GM12878 (cell line): Measurements from ENCODE around the gene NXPH1.

Source experiments
- CTCF ChIP-seq, 3 experiments: IDR thresholded peaks in 2 of 3; conservative IDR thresholded peaks in 1 of 3; 2 replicates each; pipeline ENCODE4 v1.5.1; 2011; ENCODE audit warnings: low read depth in 3 of 3, low read length in 3 of 3, mild to moderate bottlenecking in 3 of 3, control low read depth in 2 of 3, moderate library complexity in 2 of 3, inconsistent platforms in 1 of 3, mixed read lengths in 1 of 3; ENCODE audit not compliant: control insufficient read depth in 2 of 3, insufficient read depth in 1 of 3; ENCODE audit errors: extremely low read depth in 1 of 3
- EP300 ChIP-seq, 2 experiments: fragments of 150-350 bp in 1 of 2; IDR thresholded peaks; 2 replicates each; pipeline ENCODE4 v1.6.1; 2011 to 2012; ENCODE audit warnings: low read depth in 2 of 2, low read length in 2 of 2, borderline replicate concordance in 1 of 2, improper control_type of control experiment in 1 of 2, inconsistent platforms in 1 of 2; ENCODE audit not compliant: control insufficient read depth in 1 of 2
- EZH2 ChIP-seq: IDR thresholded peaks from 2 replicates; pipeline ENCODE4 v1.6.1; 2012; ENCODE audit warnings: low read depth, mild to moderate bottlenecking, control low read depth, inconsistent platforms, low read length, borderline replicate concordance; ENCODE audit not compliant: control insufficient read depth
- KDM1A ChIP-seq: fragments of 200-600 bp; sonication (generic); IDR thresholded peaks from 2 replicates; pipeline ENCODE4 v1.6.1; 2016; ENCODE audit warnings: borderline replicate concordance
- MYC ChIP-seq: IDR thresholded peaks from 2 replicates; pipeline ENCODE4 v1.6.1; 2011; ENCODE audit warnings: mild to moderate bottlenecking, low read length, moderate library complexity, inconsistent platforms; ENCODE audit not compliant: insufficient read depth, insufficient replicate concordance, insufficient read length, severe bottlenecking
- POLR2AphosphoS5 ChIP-seq: IDR thresholded peaks from 2 replicates; pipeline ENCODE4 v1.6.1; 2011; ENCODE audit warnings: mild to moderate bottlenecking, low read length, inconsistent platforms
- SIN3A ChIP-seq: IDR thresholded peaks from 2 replicates; pipeline ENCODE4 v1.6.1; 2012; ENCODE audit warnings: low read depth, low read length, improper control_type of control experiment
- SIX5 ChIP-seq: IDR thresholded peaks from 2 replicates; pipeline ENCODE4 v1.6.1; 2011; ENCODE audit warnings: mild to moderate bottlenecking, low read depth, low read length, moderate library complexity; ENCODE audit not compliant: severe bottlenecking
- ZSCAN29 ChIP-seq: fragments of 450-650 bp; IDR thresholded peaks from 2 replicates; pipeline ENCODE4 v1.6.1; 2017; ENCODE audit warnings: mild to moderate bottlenecking, moderate library complexity

GRCh38 chr7:8440670-8441069 lies 7.3 kb downstream of the NXPH1 start:
- TF ChIP-seq EZH2, result no peak
- TF ChIP-seq SIX5, result no peak
- TF ChIP-seq MYC, result no peak
- no peak for TF ChIP-seq KDM1A
- no peak for TF ChIP-seq SIN3A
- TF ChIP-seq POLR2AphosphoS5, result no peak
- TF ChIP-seq CTCF (IDR thresholded peaks at IDR 0.05 in 2 of 3, conservative IDR thresholded peaks at IDR 0.05 in 1 of 3; ENCODE audit: control insufficient read depth in 2 of 3, extremely low read depth in 1 of 3, insufficient read depth in 1 of 3, low read depth in 3 of 3, low read length in 3 of 3), result no peak
- TF ChIP-seq EP300 (IDR thresholded peaks at IDR 0.05; ENCODE audit: borderline replicate concordance in 1 of 2, control insufficient read depth in 1 of 2, low read depth in 2 of 2, low read length in 2 of 2), result no peak
- no peak for TF ChIP-seq ZSCAN29
